ENCODE results near the gene TLR10. TPM values are rescaled to one million over a fixed set of nuclear protein-coding genes. Genes with fewer than 3 reads are reported as not detected.

The TLR10 gene
- total RNA-seq, 4 donors from 2014 or later, result not detected

GRCh38 chr4:38823766-38824165 is 41.0 kb upstream of the TLR10 start:
- Histone ChIP-seq H3K36me3 (no peaks in the 10 kb centered on the region), H3K27ac (no peak overlapping the region), H3K4me3 (no peak overlapping the region), H3K9me3 (no peaks in the 10 kb centered on the region), H3K27me3 (no peaks in the 10 kb centered on the region), H3K4me1 (no peaks in the 10 kb centered on the region)
- no peak for DNase-seq
- intact Hi-C loops (cut with DNase I; ENCODE audit: low total_unique reads) (no loop called here), in situ Hi-C loops (cut with MboI; ENCODE audit: low sequenced_read_pairs in 4 of 4) (no loop called here)
- ATAC-seq, result no peak
- TF ChIP-seq POLR2A (IDR thresholded peaks at IDR 0.05), result no peak
- TF ChIP-seq CTCF (IDR thresholded peaks at IDR 0.05 in 4 of 5, conservative IDR thresholded peaks at IDR 0.05 in 1 of 5), result no peak

GRCh38 chr4:38822748-38823303 is 40.0 kb upstream of the TLR10 start:
- intact Hi-C loops (cut with DNase I; ENCODE audit: low total_unique reads), result no loop called here
- no peak overlapping the region for H3K4me3 ChIP-seq
- no peak overlapping the region for H3K27ac ChIP-seq
- H3K4me1 ChIP-seq, result no peaks in the 10 kb centered on the region
- in situ Hi-C loops (cut with MboI; ENCODE audit: low sequenced_read_pairs in 4 of 4), result no loop called here
- H3K36me3 ChIP-seq, result no peaks in the 10 kb centered on the region
- no peaks in the 10 kb centered on the region for H3K9me3 ChIP-seq
- H3K27me3 ChIP-seq, result no peaks in the 10 kb centered on the region
- no peak for TF ChIP-seq CTCF (IDR thresholded peaks at IDR 0.05 in 4 of 5, conservative IDR thresholded peaks at IDR 0.05 in 1 of 5)
- DNase-seq, result no peak
- ATAC-seq, result no peak

GRCh38 chr4:38821739-38822138 is 38.9 kb upstream of the TLR10 start:
- no peaks in the 10 kb centered on the region for H3K36me3 ChIP-seq
- no peak overlapping the region for H3K4me3 ChIP-seq
- DNase-seq (no peak), ATAC-seq (no peak)
- H3K9me3 ChIP-seq, result no peaks in the 10 kb centered on the region
- H3K27ac ChIP-seq, result no peak overlapping the region
- no peaks in the 10 kb centered on the region for H3K4me1 ChIP-seq
- TF ChIP-seq CTCF (IDR thresholded peaks at IDR 0.05 in 4 of 5, conservative IDR thresholded peaks at IDR 0.05 in 1 of 5), result no peak
- in situ Hi-C loops (cut with MboI; ENCODE audit: low sequenced_read_pairs in 4 of 4), result no loop called here
- H3K27me3 ChIP-seq, result no peaks in the 10 kb centered on the region
- intact Hi-C loops (cut with DNase I; ENCODE audit: low total_unique reads), result no loop called here

GRCh38 chr4:38820329-38821061 is 37.7 kb upstream of the TLR10 start:
- Histone ChIP-seq H3K27ac (no peak overlapping the region), H3K4me3 (no peak overlapping the region), H3K4me1 (no peaks in the 10 kb centered on the region), H3K36me3 (no peaks in the 10 kb centered on the region), H3K9me3 (no peaks in the 10 kb centered on the region), H3K27me3 (no peaks in the 10 kb centered on the region)
- ATAC-seq, result no peak
- no peak for TF ChIP-seq CTCF (IDR thresholded peaks at IDR 0.05 in 4 of 5, conservative IDR thresholded peaks at IDR 0.05 in 1 of 5)
- no peak for TF ChIP-seq POLR2A (IDR thresholded peaks at IDR 0.05)
- in situ Hi-C loops (cut with MboI; ENCODE audit: low sequenced_read_pairs in 4 of 4), result no loop called here
- intact Hi-C loops (cut with DNase I; ENCODE audit: low total_unique reads), result no loop called here
- no peak for DNase-seq

GRCh38 chr4:38819569-38819968 is 36.8 kb upstream of the TLR10 start:
- in situ Hi-C loops (cut with MboI; ENCODE audit: low sequenced_read_pairs in 4 of 4), result no loop called here
- H3K27me3 ChIP-seq, result no peaks in the 10 kb centered on the region
- TF ChIP-seq POLR2A (IDR thresholded peaks at IDR 0.05) (no peak), CTCF (IDR thresholded peaks at IDR 0.05 in 4 of 5, conservative IDR thresholded peaks at IDR 0.05 in 1 of 5) (no peak)
- H3K27ac ChIP-seq, result no peak overlapping the region
- DNase-seq, result no peak
- intact Hi-C loops (cut with DNase I; ENCODE audit: low total_unique reads), result no loop called here
- no peaks in the 10 kb centered on the region for H3K36me3 ChIP-seq
- no peak overlapping the region for H3K4me3 ChIP-seq
- no peaks in the 10 kb centered on the region for H3K4me1 ChIP-seq
- no peak for ATAC-seq
- no peaks in the 10 kb centered on the region for H3K9me3 ChIP-seq
